CD4-positive, alpha-beta T cell (primary cell): Measurements from ENCODE around the gene DCAF15. TPM values are rescaled to one million over a fixed set of nuclear protein-coding genes. Genes with fewer than 3 reads are reported as not detected.

ENCODE experiments used
- ATAC-seq: fragments of 200-7000 bp; cut with Tn5 transposase; one replicate; pipeline ENCODE4 v1.10.0; 2022; ENCODE audit warnings: mild to moderate bottlenecking; ENCODE audit not compliant: poor library complexity
- CTCF ChIA-PET: fragments of 350-600 bp; sonication (Branson Sonifier 250); formaldehyde crosslinking; loops from one replicate; lab custom pipeline; 2021; ENCODE audit warnings: antibody characterized with exemption, inconsistent platforms; lab: Charles Lee
- POLR2A ChIA-PET: fragments of 350-600 bp; sonication (Branson Sonifier 250); formaldehyde crosslinking; loops from one replicate; lab custom pipeline; 2021; ENCODE audit warnings: antibody characterized with exemption, inconsistent platforms; lab: Charles Lee
- DNase-seq, 14 experiments: peaks; one replicate each; pipeline ENCODE4 v3.0.0-alpha.2; 2013 to 2020; ENCODE audit warnings: mixed read lengths in 2 of 14
- H3K27ac ChIP-seq, 2 donors: one replicate each; pipeline versions ENCODE4 v1.5.1 to v1.7.0; 2013; ENCODE audit warnings: low read length in 2 of 2, low read depth in 1 of 2, mild to moderate bottlenecking in 1 of 2
- H3K27me3 ChIP-seq, 2 experiments: 1 replicate in 1 of 2; 2 replicates in 1 of 2; pipeline versions ENCODE4 v1.6.1 to v1.7.0; 2013; ENCODE audit warnings: low read length in 2 of 2, control low read depth in 1 of 2, mild to moderate bottlenecking in 1 of 2, moderate library complexity in 1 of 2; ENCODE audit not compliant: insufficient read depth in 2 of 2, control insufficient read depth in 1 of 2
- H3K36me3 ChIP-seq: one replicate; pipeline ENCODE4 v1.6.1; 2013; ENCODE audit warnings: low read length, control low read depth; ENCODE audit not compliant: insufficient read depth
- H3K4me1 ChIP-seq: one replicate; pipeline ENCODE4 v1.6.1; 2013; ENCODE audit warnings: low read length, control low read depth; ENCODE audit not compliant: insufficient read depth
- H3K4me3 ChIP-seq: one replicate; pipeline ENCODE4 v1.5.1; 2013; ENCODE audit warnings: mild to moderate bottlenecking, low read length, moderate library complexity
- H3K9me3 ChIP-seq, 2 experiments: 1 replicate in 1 of 2; 2 replicates in 1 of 2; pipeline versions ENCODE4 v1.6.1 to v1.7.0; 2013; ENCODE audit warnings: low read length in 2 of 2, mild to moderate bottlenecking in 2 of 2, control low read depth in 1 of 2, moderate library complexity in 1 of 2; ENCODE audit not compliant: control insufficient read depth in 1 of 2, insufficient read depth in 1 of 2
- H3K27ac Mint-ChIP-seq: one replicate; pipeline ENCODE4 v1.8.0; 2020; ENCODE audit warnings: mixed read lengths
- H3K27me3 Mint-ChIP-seq: one replicate; pipeline ENCODE4 v1.8.0; 2021; ENCODE audit warnings: mixed read lengths
- H3K36me3 Mint-ChIP-seq: one replicate; pipeline ENCODE4 v1.8.0; 2021; ENCODE audit warnings: low read depth, mixed read lengths
- H3K4me1 Mint-ChIP-seq: one replicate; pipeline ENCODE4 v1.8.0; 2021; ENCODE audit warnings: low read depth, mixed read lengths
- H3K4me3 Mint-ChIP-seq: one replicate; pipeline ENCODE4 v1.8.0; 2020; ENCODE audit warnings: mild to moderate bottlenecking, mixed read lengths
- H3K9me3 Mint-ChIP-seq: one replicate; pipeline ENCODE4 v1.8.0; 2020; ENCODE audit warnings: mixed read lengths
- CTCF ChIP-seq: fragments of 200-600 bp; IDR thresholded peaks from one replicate; pipeline ENCODE4 v1.8.0; 2022; ENCODE audit warnings: antibody characterized with exemption, mild to moderate bottlenecking
- intact Hi-C, 2 experiments: fragments of 100-400 bp; cut with DNase I in 1 of 2; cut with micrococcal nuclease in 1 of 2; formaldehyde crosslinking; loops; one replicate each; pipeline versions ENCODE4 v1.15.1 to v1.9.0; 2023 to 2025; cut with DNase I, micrococcal nuclease
- total RNA-seq, 174 experiments: library from RNA in 2 of 174; stranded (reverse) in 2 of 174; gene quantifications; one replicate each; pipeline ENCODE4 v1.2.3 and lab custom pipeline; 2021 to 2026

Gene DCAF15
- total RNA-seq, 2 experiments from 2014 or later = 84.9 to 85.0 TPM

- no peak for TF ChIP-seq CTCF
- peaks cover 41% of the 10 kb centered on the region for H3K4me1 Mint-ChIP-seq
- intact Hi-C loops = no loop called here
- Histone ChIP-seq H3K36me3 (peaks cover 25% of the 10 kb centered on the region), H3K9me3 (no peaks in the 10 kb centered on the region), H3K4me3 (no peak overlapping the region), H3K4me1 (peaks cover 60% of the 10 kb centered on the region), H3K27ac (no peak overlapping the region), H3K27me3 (no peaks in the 10 kb centered on the region)
- peak overlapping the region; percentile 51 for H3K4me3 Mint-ChIP-seq
- peak overlapping the region; percentile 72 for H3K27ac Mint-ChIP-seq
- ChIA-PET CTCF (interaction anchor here (0.7 kb wide), 1 partner anchor 26 kb away, joined by 3 read pairs; the partner anchor contains the start of gene RFX1), POLR2A (interaction anchor here (1.3 to 3.2 kb wide), 3 partner anchors 24 to 52 kb away, joined by 4 to 20 read pairs (median 5); partner anchors contain the start of gene IL27RA)
- no peaks in the 10 kb centered on the region for H3K9me3 Mint-ChIP-seq
- ATAC-seq (no peak), DNase-seq (peak in 1 of 14 experiments; percentile 21)
- no peaks in the 10 kb centered on the region for H3K27me3 Mint-ChIP-seq
- peaks cover 4% of the 10 kb centered on the region for H3K36me3 Mint-ChIP-seq
Observed at GRCh38 chr19:13979686-13980085, 27.4 kb downstream of the DCAF15 start.

GRCh38 chr19:13980340-13980739 is 28.0 kb downstream of the DCAF15 start:
- Mint-ChIP-seq H3K4me3 (no peak overlapping the region), H3K9me3 (no peaks in the 10 kb centered on the region), H3K27me3 (no peaks in the 10 kb centered on the region), H3K4me1 (peaks cover 48% of the 10 kb centered on the region), H3K36me3 (peaks cover 4% of the 10 kb centered on the region), H3K27ac (no peak overlapping the region)
- peak in 1 of 14 experiments; percentile 27 for DNase-seq
- ATAC-seq = no peak
- H3K27me3 ChIP-seq = no peaks in the 10 kb centered on the region
- H3K4me3 ChIP-seq = no peak overlapping the region
- CTCF ChIA-PET = no interaction called here
- H3K9me3 ChIP-seq = no peaks in the 10 kb centered on the region
- H3K4me1 ChIP-seq = peaks cover 67% of the 10 kb centered on the region
- no peak overlapping the region for H3K27ac ChIP-seq
- intact Hi-C loops = no loop called here
- H3K36me3 ChIP-seq = peaks cover 24% of the 10 kb centered on the region
- no peak for TF ChIP-seq CTCF
- POLR2A ChIA-PET = interaction anchor here (1.7 kb wide), 1 partner anchor 51 kb away, joined by 5 read pairs; the partner anchor contains the start of gene IL27RA

- Histone ChIP-seq H3K27ac (no peak overlapping the region), H3K4me3 (no peak overlapping the region), H3K36me3 (peaks cover 18% of the 10 kb centered on the region), H3K27me3 (no peaks in the 10 kb centered on the region), H3K9me3 (no peaks in the 10 kb centered on the region), H3K4me1 (peaks cover 73% of the 10 kb centered on the region)
- Mint-ChIP-seq H3K36me3 (peaks cover 4% of the 10 kb centered on the region), H3K4me3 (no peak overlapping the region), H3K27me3 (no peaks in the 10 kb centered on the region), H3K27ac (peak overlapping the region; percentile 56), H3K9me3 (no peaks in the 10 kb centered on the region), H3K4me1 (peaks cover 55% of the 10 kb centered on the region)
- DNase-seq (no peak), ATAC-seq (no peak)
- intact Hi-C loops = no loop called here
- ChIA-PET CTCF (no interaction called here), POLR2A (interaction anchor here (1.7 kb wide), 1 partner anchor 51 kb away, joined by 5 read pairs; the partner anchor contains the start of gene IL27RA)
- TF ChIP-seq CTCF = no peak
Observed at GRCh38 chr19:13981021-13981420, 28.7 kb downstream of the DCAF15 start.
